HG02759 (cell line): ENCODE data around the gene ARHGAP18.

Experiments
- ATAC-seq: cut with Tn5 transposase; IDR thresholded peaks from one replicate; pipeline ENCODE4 v1.9.1; 2021; ENCODE audit warnings: mild to moderate bottlenecking, moderate library complexity; ENCODE audit not compliant: unreplicated experiment

Gene ARHGAP18

DNA sequence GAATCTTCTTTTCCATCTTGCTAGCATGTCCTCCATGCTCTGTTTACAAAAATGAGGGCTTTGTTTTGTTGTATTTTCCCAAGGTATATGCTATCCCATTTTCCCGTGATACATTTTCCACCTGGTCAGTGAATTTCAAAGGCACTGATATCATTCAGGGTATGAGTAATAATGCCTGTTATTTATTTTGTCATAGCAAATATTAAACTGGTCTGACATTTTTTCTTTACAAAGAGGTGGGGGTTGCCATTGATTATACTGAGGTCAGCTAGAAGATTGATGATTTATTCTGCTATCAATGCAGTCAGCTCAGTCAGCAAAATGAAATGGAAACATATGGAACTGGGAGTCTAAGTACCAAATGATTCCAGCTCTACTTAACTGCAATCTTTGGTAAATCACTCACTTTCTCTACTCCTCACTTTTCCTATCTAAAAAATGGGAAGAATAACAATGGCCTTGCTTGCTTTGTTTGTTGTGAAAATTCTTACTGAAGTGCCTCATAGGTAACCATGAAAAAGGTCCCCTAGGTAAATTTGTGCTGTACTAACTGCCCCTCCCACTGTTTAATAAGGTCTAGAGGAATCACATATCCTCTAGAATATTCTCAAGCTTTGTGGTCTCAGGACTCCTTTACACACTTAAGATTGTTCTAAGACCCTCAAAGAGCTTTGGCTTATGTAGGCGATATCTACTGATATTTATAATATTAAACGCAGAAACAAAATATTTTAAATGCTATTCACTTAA lies 64.0 kb downstream of the ARHGAP18 start:
- ATAC-seq, result no peak

DNA sequence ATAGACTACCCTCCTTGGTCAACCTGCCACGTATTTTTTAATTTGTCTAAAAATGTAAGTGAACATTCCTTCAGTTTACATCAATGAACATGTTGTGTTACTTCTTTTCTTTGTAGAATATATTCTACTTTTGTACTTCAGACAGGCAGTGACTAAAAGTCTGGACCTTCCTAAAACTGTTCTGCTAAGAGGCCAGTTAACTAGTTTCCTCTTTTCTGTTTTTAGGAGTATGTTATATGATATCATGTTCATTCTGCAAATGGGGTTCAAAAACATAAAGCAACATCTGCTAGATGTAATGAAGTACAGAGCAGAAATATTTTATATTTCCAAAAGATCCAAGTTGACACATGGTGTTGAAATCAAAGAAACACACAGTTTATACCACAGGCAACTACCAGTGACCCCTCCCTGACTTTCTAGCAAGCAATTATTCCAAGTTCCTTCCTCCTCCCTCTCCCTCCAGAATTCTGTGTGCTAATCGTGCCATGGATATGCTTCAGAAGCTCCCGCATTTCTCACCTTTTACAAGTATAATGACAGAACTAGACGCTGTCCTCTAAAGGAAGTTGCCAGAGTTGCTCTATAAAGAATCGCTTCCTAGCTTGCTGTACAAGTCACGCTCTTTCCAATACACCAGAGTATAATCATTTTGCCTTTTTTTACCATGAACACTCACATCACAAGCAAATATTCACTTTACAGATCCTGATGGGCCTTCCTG lies 64.7 kb downstream of the ARHGAP18 start:
- ATAC-seq, result no peak

DNA sequence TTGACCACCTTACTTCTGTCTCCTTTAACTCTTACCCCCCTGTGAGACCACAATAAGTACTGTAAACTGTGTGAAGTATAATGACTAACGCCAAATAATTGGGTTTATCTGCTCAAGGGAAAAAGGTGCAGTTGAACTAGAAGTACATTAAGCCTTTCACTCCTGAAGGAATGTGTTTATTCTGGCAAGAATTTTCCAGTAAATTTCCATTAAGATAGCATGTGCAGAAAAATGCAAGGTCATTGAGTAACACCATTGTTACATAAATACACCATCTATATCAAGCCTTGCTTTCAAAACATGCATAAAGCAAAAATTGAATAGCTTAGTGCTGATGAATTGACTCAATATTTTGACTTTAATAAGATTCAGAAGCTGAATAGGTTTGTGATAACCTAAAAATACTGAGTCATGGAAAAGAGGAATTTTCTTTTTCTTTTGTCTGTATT lies 65.4 kb downstream of the ARHGAP18 start:
- ATAC-seq, result no peak

DNA sequence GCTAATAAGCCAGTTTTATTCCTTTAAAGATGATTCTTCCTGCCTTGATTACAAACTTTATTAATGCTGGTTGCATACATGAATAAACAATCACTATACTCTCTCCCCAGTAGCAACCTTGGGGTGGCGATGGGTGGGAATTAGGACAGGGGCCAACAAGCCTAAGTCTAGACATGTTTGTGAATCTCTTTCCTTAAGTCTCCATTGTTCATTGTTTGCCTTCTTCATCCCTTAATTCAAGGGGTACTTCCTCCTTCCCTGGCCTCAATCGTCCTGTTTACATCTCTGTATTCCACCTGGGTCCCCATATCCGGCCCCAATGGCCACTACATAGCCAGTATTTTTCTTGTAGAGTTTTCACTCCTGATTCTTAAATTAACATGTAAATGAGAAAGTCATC lies 66.0 kb downstream of the ARHGAP18 start:
- no peak for ATAC-seq

DNA sequence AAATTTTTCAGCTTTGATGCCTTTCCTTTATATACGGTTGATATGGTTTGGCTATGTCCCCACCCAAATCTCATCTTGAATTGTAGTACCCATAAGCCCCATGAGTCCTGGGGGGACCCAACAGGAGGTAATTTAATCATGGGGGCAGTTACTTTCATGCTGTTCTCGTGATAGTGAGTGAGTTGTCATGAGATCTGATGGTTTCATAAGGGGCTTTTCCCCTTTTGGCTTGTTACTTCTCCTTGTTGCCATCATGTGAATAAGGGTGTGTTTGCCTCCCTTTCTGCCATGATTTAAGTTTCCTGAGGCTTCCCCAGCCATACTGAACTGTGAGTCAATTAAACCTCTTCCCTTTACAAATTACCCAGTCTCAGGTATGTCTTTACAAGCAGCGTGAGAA lies 66.8 kb downstream of the ARHGAP18 start:
- ATAC-seq, result no peak

DNA sequence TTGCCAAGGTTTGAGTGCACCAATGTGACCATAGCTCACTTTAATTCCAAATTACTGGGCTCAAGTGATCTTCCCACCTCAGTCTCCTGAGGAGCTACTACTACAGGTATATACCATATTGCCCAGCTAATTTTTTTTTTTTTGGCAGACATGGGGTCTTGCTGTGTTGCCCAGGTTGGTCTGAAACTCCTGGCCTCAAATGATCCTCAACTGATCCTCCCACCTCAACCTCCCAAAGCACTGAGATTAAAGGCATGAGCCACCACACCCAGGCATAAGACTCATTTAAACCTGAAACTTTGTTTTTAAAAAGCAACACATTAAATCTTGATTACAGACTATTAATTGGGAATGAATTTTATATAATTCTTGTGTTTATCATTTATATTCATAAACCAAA lies 67.7 kb downstream of the ARHGAP18 start:
- ATAC-seq, result no peak

DNA sequence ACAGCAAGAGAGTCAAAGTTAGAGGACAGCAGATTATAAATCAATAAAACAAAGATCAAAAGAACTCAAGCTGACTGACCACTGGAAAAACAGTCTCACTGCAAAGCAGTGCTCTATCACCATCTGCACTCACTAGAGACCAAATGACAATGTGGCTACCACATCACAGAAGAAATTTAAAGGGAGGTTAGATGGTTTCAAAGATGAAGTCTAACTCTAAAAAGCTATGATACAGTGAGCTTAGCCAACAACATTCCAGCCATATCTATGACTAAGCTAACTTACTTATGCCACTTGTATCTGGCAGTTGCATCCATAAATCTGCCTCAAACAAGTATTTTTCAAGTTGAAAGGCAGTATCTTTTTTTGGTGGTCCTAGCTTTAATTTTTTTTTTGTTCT lies 68.6 kb downstream of the ARHGAP18 start:
- ATAC-seq, result no peak

DNA sequence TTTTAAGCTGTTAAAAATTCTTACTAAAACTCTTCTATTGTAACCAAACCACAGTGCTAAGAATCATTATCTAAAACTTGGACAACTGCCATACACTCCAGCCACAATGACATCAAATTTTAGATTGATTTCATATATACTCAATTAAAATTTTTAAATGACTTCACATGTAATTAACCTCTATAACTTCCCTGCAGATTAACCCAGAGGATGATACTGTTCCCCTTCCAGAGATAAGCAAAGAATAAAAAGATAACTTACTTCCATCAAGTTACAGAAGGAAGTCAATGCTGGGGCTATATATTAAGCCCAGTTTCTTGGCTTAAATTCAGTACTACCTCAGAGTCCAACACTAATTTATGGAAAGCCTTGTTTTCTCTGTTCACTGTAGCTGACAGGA lies 71.3 kb downstream of the ARHGAP18 start:
- ATAC-seq, result no peak

DNA sequence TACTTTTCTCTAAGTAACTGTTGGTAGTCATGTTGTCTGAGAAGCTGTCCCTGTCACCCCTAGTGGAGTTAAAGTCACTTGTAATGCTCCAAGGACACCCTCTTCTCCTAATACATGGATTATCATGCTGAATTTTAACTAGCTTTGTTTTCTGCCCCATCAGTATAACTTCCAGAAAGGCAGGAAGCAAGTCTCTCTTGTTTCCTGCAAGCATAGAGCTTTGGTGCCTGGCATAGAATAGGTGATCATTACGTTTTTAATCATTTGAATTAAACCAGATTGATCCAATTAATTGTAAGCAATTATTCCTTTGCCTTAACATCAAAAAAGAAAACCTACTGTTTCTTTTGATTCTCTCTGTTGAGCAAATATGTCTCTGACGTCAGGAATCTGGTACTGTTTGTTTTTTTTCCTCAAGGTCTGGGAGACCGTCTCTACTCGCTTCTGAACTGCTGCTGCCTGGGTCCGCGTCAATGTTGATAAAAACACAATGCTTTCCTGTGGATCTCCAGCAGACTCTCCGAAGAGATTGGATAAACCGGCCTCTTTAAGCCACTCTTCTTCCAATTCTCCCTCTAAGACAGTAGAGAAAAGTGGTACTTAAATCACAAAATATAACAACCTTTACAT lies 71.8 kb downstream of the ARHGAP18 start:
- ATAC-seq, result no peak

DNA sequence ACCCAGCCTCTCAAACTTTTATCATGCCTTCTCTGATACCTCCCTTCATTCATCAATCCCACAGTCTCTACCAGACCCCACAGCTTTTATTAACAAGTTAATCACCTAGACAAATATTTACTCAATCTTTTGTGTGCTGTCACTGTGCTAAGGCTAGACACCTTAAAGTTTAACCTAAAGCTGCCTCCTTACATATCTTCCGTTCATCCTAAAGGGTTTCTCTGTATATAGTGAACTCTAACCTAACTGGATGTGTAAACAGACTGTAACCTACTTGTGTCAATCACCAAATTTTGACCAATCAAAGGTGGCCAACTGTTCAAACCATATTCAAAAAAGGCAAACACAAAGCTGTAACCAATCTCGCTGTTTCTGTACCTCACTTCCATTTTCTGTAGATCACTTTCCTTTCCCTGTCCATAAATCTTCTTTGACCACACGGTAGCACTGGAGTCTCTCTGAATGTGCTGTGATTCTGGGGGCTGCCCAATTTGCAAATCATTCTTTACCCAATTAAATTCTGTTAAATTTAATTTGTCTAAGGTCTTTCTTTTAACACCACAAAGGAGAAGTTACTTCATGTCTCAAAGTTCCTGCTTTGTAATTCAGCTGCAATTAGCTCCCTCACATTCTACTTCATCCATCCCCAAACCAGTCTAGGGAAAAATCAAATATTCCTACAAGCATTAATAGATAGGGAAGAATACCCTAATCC lies 72.5 kb downstream of the ARHGAP18 start:
- no peak for ATAC-seq

DNA sequence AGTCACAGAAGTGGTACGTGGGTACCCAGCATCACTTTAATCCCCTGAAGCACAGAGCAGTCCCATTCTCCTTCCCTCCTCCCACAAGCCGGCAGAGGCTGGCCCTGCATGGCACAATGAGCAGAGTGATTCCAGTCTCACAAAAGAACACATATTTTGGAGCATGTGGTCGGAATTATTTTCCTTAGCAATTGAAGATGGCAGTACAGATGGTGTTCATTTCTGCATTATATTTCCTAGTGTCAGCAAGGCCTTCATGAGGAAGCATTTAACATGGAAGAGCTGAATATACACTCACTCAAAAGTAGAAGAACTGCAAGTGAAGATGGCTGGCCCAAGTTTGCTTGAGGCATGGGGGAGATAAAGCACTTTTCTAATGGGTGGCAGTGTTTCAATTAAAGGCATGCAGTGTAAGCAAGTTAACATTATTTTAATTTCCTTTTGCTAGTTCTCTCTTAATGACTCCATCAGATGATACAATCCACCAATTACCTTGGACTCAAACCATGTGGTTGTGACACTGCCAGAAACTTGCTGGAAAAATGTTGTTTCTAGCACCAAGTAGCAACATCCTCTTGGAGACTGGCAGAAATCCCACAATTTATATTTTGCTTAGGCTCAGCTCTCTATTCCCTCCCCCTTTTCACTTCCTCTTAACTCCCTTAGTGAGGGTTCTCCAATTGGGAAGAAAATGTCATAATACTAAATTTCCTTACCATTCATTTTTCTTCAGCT lies 74.4 kb downstream of the ARHGAP18 start:
- ATAC-seq, result no peak

DNA sequence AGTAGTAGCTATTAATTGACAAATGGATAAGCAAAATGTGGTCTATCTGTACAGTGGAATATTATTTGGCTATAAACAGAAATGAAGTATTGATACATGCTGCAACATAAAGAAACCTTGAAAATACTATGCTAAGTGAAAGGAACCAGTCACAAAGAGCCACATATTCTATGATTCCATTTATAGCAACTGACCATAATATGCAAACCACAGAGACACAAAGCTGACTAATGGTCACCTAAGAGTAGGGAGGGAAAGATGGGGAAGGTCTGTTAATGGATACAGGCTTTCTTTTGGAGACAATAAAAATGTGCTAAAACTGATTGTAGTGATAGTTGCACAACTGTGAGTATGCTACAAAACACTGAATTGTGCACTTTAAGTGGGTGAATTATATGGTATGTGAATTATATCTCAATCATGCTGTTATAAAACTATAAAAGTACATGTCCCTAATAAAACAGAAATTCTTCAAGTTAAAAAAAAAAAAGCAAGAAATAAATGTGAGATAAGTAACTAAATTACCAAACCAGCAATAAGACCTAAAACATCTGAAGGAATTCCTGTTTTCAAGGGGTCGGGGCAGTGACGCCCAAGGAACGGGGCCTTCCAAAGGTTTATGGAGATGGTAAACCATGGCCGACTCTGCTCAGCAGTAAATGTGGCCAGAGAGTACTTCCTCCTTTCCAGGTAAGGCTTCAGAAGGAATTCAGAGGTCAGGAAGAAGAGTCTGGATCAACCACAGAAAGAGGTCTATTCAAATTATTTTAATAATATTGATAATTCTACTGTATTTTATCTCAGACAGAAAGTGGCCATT lies 75.4 kb downstream of the ARHGAP18 start:
- ATAC-seq, result no peak

DNA sequence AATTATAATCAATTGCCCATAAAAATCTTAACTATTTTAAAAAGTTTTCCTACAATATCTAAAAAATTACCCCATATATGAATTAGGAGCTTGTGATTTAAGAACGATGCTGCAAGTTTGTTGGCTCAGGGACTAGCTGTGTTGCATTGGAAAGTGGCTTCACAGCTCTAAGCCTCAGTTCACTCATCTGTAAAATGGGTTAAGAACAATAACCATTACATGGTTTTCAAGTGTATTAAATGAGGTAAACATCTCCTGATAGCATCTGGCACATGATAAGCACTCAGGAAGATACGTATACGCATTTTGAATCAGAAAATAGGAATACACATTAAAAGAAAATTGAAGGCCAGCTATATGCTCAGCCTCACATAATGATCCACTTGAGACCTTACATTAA lies 76.4 kb downstream of the ARHGAP18 start:
- no peak for ATAC-seq

DNA sequence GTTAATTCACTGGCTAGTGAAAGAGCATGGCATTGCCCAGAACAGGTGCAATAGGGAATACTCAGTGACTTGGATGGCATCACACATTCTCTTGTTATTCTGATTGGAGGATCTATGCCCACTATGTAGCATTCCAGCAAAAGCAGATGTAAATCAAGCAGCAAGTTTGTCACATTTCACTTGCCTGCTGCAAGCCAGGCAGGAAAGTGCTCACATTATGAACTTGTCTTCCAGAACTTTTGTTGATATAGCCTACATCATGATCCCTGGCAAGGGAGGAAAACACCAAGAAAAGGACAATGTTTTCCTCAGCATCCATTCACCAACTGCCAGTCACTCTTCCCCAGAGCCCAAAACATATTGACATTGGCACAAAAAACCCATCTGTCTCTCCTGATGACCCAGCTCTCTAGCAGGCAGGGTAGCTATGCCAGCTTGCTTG lies 77.8 kb downstream of the ARHGAP18 start:
- ATAC-seq, result no peak

DNA sequence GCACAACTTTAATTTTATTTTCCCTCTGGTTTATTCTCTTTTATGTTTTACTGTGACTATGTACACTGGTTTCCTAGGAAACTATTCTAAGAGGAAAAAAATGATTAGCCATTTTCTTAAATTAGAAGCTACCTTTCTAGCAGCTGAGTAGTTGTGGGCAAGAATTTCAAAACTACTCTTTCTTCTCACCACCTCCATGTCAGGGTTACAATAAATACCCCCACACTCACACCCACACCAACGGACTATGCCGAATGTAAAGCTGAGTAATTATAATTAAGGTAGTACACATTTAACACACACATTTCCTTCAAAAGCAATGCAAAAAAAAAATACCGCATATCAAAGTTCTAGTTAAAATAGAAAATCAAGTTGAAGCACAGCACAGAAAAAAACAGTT lies 78.9 kb downstream of the ARHGAP18 start:
- no peak for ATAC-seq

DNA sequence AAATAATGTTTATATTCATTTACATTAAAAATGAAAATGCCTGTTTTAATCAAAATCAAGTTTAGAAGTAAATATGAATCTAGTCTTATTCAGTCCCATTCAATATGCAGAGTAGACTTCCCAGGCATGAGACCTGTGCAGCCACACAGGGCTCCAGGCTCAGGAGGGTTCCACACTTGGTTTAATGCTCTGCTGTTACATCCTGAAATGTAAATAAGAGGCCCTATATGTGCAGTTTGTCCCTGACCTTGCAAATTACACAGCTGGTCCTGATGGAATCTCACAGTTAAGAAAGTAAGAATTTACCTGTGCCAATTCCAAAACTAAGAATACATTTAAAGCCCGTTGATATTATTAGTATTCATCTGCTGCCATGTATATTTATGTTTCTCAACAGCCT lies 79.4 kb downstream of the ARHGAP18 start:
- ATAC-seq, result no peak

DNA sequence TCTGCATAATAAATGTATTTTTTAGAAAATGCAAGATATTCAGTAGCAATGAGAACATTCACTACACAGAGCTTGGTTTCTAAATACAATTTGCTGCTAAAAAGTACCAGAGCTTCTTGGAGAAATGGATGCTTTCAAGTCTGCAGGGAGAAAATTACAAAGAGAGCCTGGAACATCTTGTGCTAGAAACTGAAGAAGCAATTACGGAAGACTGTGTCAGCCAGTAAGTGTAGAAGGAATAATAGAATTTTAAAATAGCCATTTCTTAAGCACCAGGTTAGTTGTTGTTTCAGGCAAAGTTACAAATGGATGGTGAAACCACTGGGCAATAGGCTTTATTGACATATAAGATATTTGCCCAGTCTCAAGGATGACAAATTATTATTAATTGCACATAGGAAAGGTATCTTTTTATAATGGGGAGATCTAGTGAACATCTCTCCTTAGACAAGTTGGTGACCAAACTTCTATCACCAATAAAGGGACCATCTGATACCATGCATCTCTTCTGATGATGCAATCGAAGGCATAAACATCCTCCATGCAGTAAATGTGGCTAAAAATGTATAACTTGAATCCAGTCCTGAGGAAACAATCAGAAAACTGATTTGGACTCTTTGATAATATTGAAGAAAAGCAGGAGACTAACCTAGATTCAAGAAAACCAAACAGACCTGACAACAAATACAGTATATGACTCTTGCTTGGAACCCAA lies 81.7 kb downstream of the ARHGAP18 start:
- no peak for ATAC-seq

DNA sequence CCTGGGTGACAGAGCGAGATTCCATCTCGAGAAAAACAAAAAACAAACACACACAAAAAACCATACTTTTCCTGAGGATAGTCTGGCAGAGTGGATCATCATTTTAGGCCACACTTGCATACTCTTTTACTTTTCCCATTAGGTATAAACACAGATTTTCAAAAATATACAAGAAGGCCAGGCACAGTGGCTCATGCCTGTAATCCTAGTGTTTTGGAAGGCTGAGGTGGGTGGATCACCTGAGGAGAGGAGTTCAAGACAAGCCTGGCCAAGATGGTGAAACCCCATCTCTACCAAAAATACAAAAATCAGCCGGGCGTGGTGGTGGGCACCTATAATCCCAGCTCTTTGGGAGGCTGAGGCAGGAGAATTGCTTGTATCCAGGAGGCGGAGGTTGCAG lies 85.5 kb downstream of the ARHGAP18 start:
- ATAC-seq, result no peak
